Measurements from ENCODE around the gene HHIPL2. TPM values are rescaled to one million over a fixed set of nuclear protein-coding genes. Genes with fewer than 3 reads are reported as not detected.

HHIPL2 gene
- total RNA-seq (2022; extraction: Qiagen RNA extraction) = 9.2 to 12.9 TPM (median 10.6 TPM) in 5 replicates

GRCh38 chr1:222547944-222548671, at the start of gene HHIPL2:
TSS of gene HHIPL2 (minus strand) at chr1:222548104. CDS start at chr1:222548044, 60 bp downstream.

GRCh38 chr1:222589462-222590302, 41.8 kb upstream of the HHIPL2 start, which contains the start of gene TAF1A:
TSS of gene TAF1A (minus strand) at chr1:222589933.

Other genes starting within 250 kb of the HHIPL2 start
- 8.4 to 11.0 TPM (median 9.4 TPM) in 5 replicates for gene TAF1A, start 41.8 kb upstream of the HHIPL2 start, total RNA-seq (2022; extraction: Qiagen RNA extraction)
- 17.3 to 26.5 TPM (median 21.5 TPM) in 5 replicates for gene MIA3, start 70.0 kb upstream of the HHIPL2 start, total RNA-seq (2022; extraction: Qiagen RNA extraction)
- 59.7 to 76.8 TPM (median 72.0 TPM) in 5 replicates for gene AIDA, start 164.4 kb upstream of the HHIPL2 start, total RNA-seq (2022; extraction: Qiagen RNA extraction)
- 17.4 to 27.7 TPM (median 20.4 TPM) in 5 replicates for gene BROX, start 164.5 kb upstream of the HHIPL2 start, total RNA-seq (2022; extraction: Qiagen RNA extraction)
- gene FAM177B, start 189.1 kb upstream of the HHIPL2 start, total RNA-seq (2022; extraction: Qiagen RNA extraction) = not detected in 5 replicates

Data from A549 treated with Hydrocortisone at 1 μM for 4 hours (cell line).